ENCODE results near the gene TCP1. TPM values are rescaled to one million over a fixed set of nuclear protein-coding genes. Genes with fewer than 3 reads are reported as not detected.

TCP1 gene
- total and polyA plus RNA-seq, 2 of the 8 experiments (the other 6 are each of a cell fraction or from before 2014, with no cell fraction given) = 117 to 348 TPM

DNA sequence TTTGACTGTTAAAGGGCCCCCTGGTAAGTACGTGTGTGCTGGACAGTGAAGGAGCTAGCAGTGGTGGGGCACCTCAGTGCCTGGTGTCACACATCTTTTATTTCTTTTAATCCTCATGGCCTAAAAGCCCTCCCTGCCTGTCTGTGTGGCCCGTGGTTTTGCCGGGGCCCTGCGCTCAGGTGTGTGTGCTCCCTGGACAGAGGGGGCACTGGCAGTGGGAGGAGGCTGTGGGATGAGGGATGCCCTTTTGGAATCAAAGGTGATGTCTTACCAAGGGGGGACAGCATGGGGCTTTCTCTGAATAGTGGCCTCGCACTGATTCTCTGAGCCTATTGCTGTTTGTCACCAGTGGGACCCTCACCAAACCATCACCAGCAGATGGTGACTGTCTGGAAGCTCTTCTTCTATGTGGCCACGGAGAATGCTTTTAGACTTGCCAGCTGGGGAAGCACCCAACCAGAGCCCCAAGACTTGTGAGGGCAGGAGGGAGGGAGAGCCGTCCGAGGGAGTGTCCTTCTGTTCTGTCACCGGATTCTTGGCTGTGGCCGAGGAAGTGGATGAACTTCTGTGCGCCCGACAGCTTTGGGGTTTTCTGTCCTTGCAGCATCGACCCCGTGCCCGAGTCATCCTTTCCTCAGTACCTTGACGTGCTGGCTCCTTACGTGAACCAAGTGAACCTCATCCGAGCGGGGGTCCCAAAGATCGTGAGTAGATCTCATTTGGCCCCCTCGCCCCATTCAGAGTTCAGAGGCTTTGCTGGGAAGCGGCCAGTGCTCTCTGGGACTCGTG, 28.7 kb upstream of the TCP1 start:
- no peak overlapping the region for H3K14ac ChIP-seq (ENCODE audit: insufficient read length)
- no peak overlapping the region for H2BK15ac ChIP-seq (ENCODE audit: low read length)
- no peak for DNase-seq (ENCODE audit: low read depth in 1 of 2, low spot score in 2 of 2)
- H3K4me2 ChIP-seq (ENCODE audit: insufficient read depth in 1 of 2, low read depth in 2 of 2, low read length in 2 of 2) = no peak overlapping the region
- 92% methylated on average over 23 of the region's 23 CpGs; no CpG with 5 or more reads in 1 of the 2 experiments for WGBS, 2 experiments (ENCODE audit: extremely low coverage in 1 of 2, insufficient coverage in 1 of 2, insufficient read length in 1 of 2, insufficient replicate concordance in 2 of 2, low coverage in 1 of 2, low lambda C conversion rate in 2 of 2, missing lambda C conversion rate in 1 of 2)
- H3K4me1 ChIP-seq (replicated peaks in 1 of 4; ENCODE audit: control insufficient read depth in 3 of 4, insufficient read depth in 4 of 4, low read length in 3 of 4) = peaks cover 0 to 11% (median 5%) of the 10 kb centered on the region in 4 experiments; a peak in 5 of 7 replicates
- H2BK5ac ChIP-seq (ENCODE audit: low read depth, low read length) = no peak overlapping the region
- H4K20me1 ChIP-seq (replicated peaks in 1 of 2; ENCODE audit: control insufficient read depth in 1 of 2, insufficient read depth in 2 of 2, low read length in 2 of 2) = peaks cover 0 to 2% of the 10 kb centered on the region in 2 experiments
- TF ChIP-seq SP1 (IDR thresholded peaks at IDR 0.05; ENCODE audit: low read depth, low read length) (no peak), CHD1 (IDR thresholded peaks at IDR 0.05; ENCODE audit: low read depth, low read length) (no peak), SIRT6 (IDR thresholded peaks at IDR 0.05; ENCODE audit: low read length) (no peak), TCF12 (IDR thresholded peaks at IDR 0.05; ENCODE audit: low read depth, low read length) (no peak), TAF1 (IDR thresholded peaks at IDR 0.05; ENCODE audit: low read depth, low read length) (no peak), NRF1 (IDR thresholded peaks at IDR 0.05; ENCODE audit: low read depth, low read length) (no peak), HDAC6 (IDR thresholded peaks at IDR 0.05; ENCODE audit: low read depth, low read length) (no peak), CBX5 (IDR thresholded peaks at IDR 0.05; ENCODE audit: low read depth, low read length) (no peak), MAX (IDR thresholded peaks at IDR 0.05) (no peak), EP300 (IDR thresholded peaks at IDR 0.05; ENCODE audit: borderline replicate concordance in 1 of 2, low read depth in 2 of 2, low read length in 2 of 2) (no peak)
- no peak overlapping the region; the same call in 1 of the 2 replicates for H4K8ac ChIP-seq (ENCODE audit: extremely low read depth, insufficient read depth, low read length)
- no peak overlapping the region for H3K4me3 ChIP-seq (ENCODE audit: extremely low read depth in 1 of 4, insufficient read depth in 2 of 4, low read depth in 3 of 4, low read length in 4 of 4)
- H2AFZ ChIP-seq (ENCODE audit: low read length) = no peak overlapping the region
- H3K23me2 ChIP-seq (ENCODE audit: low read depth, low read length) = no peaks in the 10 kb centered on the region
- H3K56ac ChIP-seq (replicated peaks; ENCODE audit: insufficient read length, low read depth, low read length) = no peak overlapping the region
- H3K79me2 ChIP-seq (ENCODE audit: control insufficient read depth in 1 of 2, insufficient read depth in 2 of 2, low read length in 2 of 2) = no peaks in the 10 kb centered on the region; a peak in 1 of 4 replicates
- no peak overlapping the region for H2BK120ac ChIP-seq (replicated peaks; ENCODE audit: low read depth, low read length)
- H2AK5ac ChIP-seq (ENCODE audit: low read depth, low read length) = no peak overlapping the region
- no peak overlapping the region for H4K91ac ChIP-seq (replicated peaks; ENCODE audit: insufficient read length, low read length)
- H4K5ac ChIP-seq (ENCODE audit: insufficient read length, low read depth, low read length) = no peak overlapping the region
- no peak overlapping the region for H3K27ac ChIP-seq (ENCODE audit: low read depth, low read length)
- FAIRE-seq = no peak
- H3K23ac ChIP-seq (ENCODE audit: insufficient read length) = no peak overlapping the region
- no peak overlapping the region for H3K9ac ChIP-seq (replicated peaks in 1 of 4; ENCODE audit: extremely low read depth in 1 of 4, low read depth in 3 of 4, low read length in 3 of 4)
- H3K36me3 ChIP-seq (ENCODE audit: control insufficient read depth in 2 of 4, insufficient read depth in 4 of 4, low read length in 3 of 4) = no peaks in the 10 kb centered on the region
- no peak overlapping the region for H2BK12ac ChIP-seq (ENCODE audit: low read depth, low read length)
- H3K79me1 ChIP-seq (ENCODE audit: low read depth, low read length) = no peaks in the 10 kb centered on the region
- H3K27me3 ChIP-seq (replicated peaks in 1 of 4; ENCODE audit: control insufficient read depth in 3 of 4, extremely low read depth in 1 of 4, insufficient read depth in 3 of 4, low read length in 3 of 4) = no peaks in the 10 kb centered on the region
- POLR2A ChIA-PET (ENCODE audit: partially characterized antibody) = interaction anchor here (1.2 to 1.4 kb wide), 2 partner anchors 14 to 19 kb away, joined by 3 read pairs; no protein-coding TSS in a partner anchor
- no peaks in the 10 kb centered on the region for H3K9me3 ChIP-seq (ENCODE audit: insufficient read depth in 2 of 2, low read depth in 1 of 2, low read length in 1 of 2)
- CTCF ChIA-PET (ENCODE audit: partially characterized antibody) = no interaction called here
- H2BK20ac ChIP-seq (ENCODE audit: low read length) = no peak overlapping the region
- no peak overlapping the region for H3K18ac ChIP-seq (ENCODE audit: extremely low read depth, low read length)
- H3K4ac ChIP-seq (replicated peaks; ENCODE audit: insufficient read length, low read depth, low read length) = no peak overlapping the region
